Measurements from ENCODE around the gene HRH2. TPM values are rescaled to one million over a fixed set of nuclear protein-coding genes. Genes with fewer than 3 reads are reported as not detected.

The HRH2 gene
- total RNA-seq, 1 donor from 2014 or later, result 1.7 TPM

DNA sequence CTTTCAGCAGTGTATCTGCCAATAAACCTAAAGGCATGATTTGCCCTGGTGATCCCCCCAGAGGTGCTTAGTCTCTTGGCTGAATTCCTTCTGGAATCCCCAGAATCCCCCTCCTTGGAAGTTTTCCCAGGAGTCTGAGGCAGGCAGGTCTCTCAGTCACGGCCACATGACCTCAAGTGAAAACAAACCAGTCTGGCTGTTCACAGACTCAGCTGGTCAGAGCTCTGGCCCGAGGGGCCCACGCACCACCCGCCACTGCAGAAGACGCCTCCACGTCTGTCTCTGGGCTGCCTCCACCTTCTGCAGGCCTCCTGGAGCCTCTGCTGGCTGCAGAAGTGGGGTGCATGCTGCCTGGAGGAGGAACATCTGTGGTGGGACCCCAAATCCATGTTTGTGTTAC lies 52.5 kb downstream of the HRH2 start:
- H3K27me3 Mint-ChIP-seq (ENCODE audit: low read depth), result no peaks in the 10 kb centered on the region
- peaks cover 3% of the 10 kb centered on the region for H3K36me3 Mint-ChIP-seq (ENCODE audit: low read depth)
- H3K9me3 Mint-ChIP-seq, result peaks cover 6% of the 10 kb centered on the region
- no peak for TF ChIP-seq CTCF (conservative IDR thresholded peaks at IDR 0.05)
- H3K4me1 Mint-ChIP-seq, result no peaks in the 10 kb centered on the region
- DNase-seq (ENCODE audit: low read depth, low spot score), result no peak
- H3K4me3 Mint-ChIP-seq, result no peak overlapping the region
- no peak overlapping the region for H3K27ac Mint-ChIP-seq (ENCODE audit: unreplicated experiment)

- no peak overlapping the region for H3K4me3 Mint-ChIP-seq
- H3K9me3 Mint-ChIP-seq, result peaks cover 6% of the 10 kb centered on the region
- H3K36me3 Mint-ChIP-seq (ENCODE audit: low read depth), result peaks cover 3% of the 10 kb centered on the region
- peak overlapping the region; percentile 8 for H3K27ac Mint-ChIP-seq (ENCODE audit: unreplicated experiment)
- H3K4me1 Mint-ChIP-seq, result no peaks in the 10 kb centered on the region
- no peak for DNase-seq (ENCODE audit: low read depth, low spot score)
- no peaks in the 10 kb centered on the region for H3K27me3 Mint-ChIP-seq (ENCODE audit: low read depth)
- no peak for TF ChIP-seq CTCF (conservative IDR thresholded peaks at IDR 0.05)
Observed at GRCh38 chr5:175711031-175711430, 53.2 kb downstream of the HRH2 start.

DNA sequence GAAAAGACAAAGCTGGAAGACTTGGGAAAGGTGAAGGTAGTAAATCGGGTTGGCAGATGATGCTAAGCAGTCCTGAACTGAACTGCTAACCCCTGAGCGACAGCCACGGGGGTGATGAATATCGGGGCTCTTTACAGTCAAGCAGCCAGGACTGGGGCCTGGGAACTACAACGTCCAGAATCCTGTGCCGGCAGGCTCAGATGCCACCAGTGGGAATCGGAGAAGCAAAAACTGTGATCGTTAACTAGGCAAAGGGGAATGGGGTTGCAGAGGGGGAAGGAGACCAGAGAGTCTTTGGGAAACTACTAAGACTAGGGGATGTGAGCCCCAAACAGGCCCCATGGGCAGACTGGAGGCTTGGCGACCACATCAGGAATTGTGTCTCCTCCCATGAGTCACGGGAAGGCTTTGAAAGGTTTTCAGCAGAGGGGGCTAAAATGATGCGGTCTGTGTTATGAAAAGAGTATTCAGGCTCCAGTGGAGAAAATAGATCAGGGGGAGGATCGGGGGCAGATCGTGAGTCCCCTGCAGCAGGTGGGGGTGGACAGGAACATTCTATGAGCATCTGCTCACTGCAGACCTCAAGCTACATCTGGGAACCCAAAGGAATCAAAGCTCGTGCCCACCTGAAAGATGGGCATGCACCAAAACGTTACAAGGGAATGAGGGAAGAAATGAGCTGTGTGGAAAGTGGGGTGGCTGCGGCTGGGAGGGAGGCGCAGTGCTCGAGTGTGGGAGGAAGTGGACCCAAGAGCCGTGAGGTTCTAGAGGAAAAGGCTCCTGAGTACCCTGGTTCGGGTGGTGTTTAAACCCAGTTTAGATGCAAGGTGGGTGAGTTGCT lies 53.8 kb downstream of the HRH2 start:
- DNase-seq (ENCODE audit: low read depth, low spot score), result no peak
- no peak overlapping the region for H3K27ac Mint-ChIP-seq (ENCODE audit: unreplicated experiment)
- peaks cover 13% of the 10 kb centered on the region for H3K9me3 Mint-ChIP-seq

GRCh38 chr5:175712313-175712680 lies 54.4 kb downstream of the HRH2 start:
- H3K27me3 Mint-ChIP-seq (ENCODE audit: low read depth), result no peaks in the 10 kb centered on the region
- H3K9me3 Mint-ChIP-seq, result peaks cover 17% of the 10 kb centered on the region
- no peak overlapping the region for H3K4me3 Mint-ChIP-seq
- DNase-seq (ENCODE audit: low read depth, low spot score), result no peak
- no peak for TF ChIP-seq CTCF (conservative IDR thresholded peaks at IDR 0.05)
- no peak overlapping the region for H3K27ac Mint-ChIP-seq (ENCODE audit: unreplicated experiment)
- H3K4me1 Mint-ChIP-seq, result no peaks in the 10 kb centered on the region
- H3K36me3 Mint-ChIP-seq (ENCODE audit: low read depth), result peaks cover 10% of the 10 kb centered on the region

More for the DNA sequence above, 53.8 kb downstream of the HRH2 start:
- no peak for TF ChIP-seq CTCF (conservative IDR thresholded peaks at IDR 0.05)
- Mint-ChIP-seq H3K4me3 (no peak overlapping the region), H3K27me3 (ENCODE audit: low read depth) (no peaks in the 10 kb centered on the region), H3K4me1 (no peaks in the 10 kb centered on the region), H3K36me3 (ENCODE audit: low read depth) (peaks cover 8% of the 10 kb centered on the region)

DNA sequence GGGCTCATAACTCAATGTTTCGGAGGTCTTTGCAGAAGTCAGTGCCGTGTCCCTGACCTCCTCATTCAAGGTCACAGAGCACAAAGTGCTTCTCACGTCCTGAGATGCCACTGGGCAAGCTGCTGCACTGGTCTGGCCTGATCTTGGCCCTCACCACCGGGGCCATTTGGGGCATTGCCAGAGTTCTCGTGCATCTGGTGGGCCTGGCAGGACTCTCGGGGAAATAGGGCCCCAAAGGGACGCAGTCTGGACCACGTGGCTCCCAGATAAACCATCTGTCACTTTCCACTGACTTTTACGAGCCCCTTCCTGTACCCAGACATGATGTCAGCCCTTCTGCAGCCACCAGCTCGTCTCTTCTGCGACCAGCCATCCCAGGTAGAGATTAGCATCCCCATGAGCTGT lies 54.8 kb downstream of the HRH2 start:
- DNase-seq (ENCODE audit: low read depth, low spot score), result no peak
- peaks cover 10% of the 10 kb centered on the region for H3K36me3 Mint-ChIP-seq (ENCODE audit: low read depth)

More for the DNA sequence above, 54.8 kb downstream of the HRH2 start:
- Mint-ChIP-seq H3K27me3 (ENCODE audit: low read depth) (no peaks in the 10 kb centered on the region), H3K27ac (ENCODE audit: unreplicated experiment) (no peak overlapping the region), H3K4me1 (no peaks in the 10 kb centered on the region), H3K4me3 (no peak overlapping the region), H3K9me3 (peaks cover 18% of the 10 kb centered on the region)
- TF ChIP-seq CTCF (conservative IDR thresholded peaks at IDR 0.05), result no peak

Data from neural crest cell (in vitro differentiated cells).